Gastrocnemius medialis (tissue), 4 donors: ENCODE results near the gene SHC1. TPM values are rescaled to one million over a fixed set of nuclear protein-coding genes. Genes with fewer than 3 reads are reported as not detected.

Experiments used
- ATAC-seq, 2 donors: fragments of 150-250 bp; one replicate each; pipeline ENCODE4 v1.9.1; 2016
- DNase-seq, 2 donors: peaks; one replicate each; pipeline ENCODE4 v3.0.0-alpha.2; 2019
- H3K27ac ChIP-seq, 4 donors: fragments of 200-600 bp; sonication (generic); 1 replicate in 1 of 4; 2 replicates in 3 of 4; pipeline ENCODE4 v1.5.1; 2016 to 2018; ENCODE audit warnings: mild to moderate bottlenecking in 2 of 4, moderate library complexity in 1 of 4
- H3K27me3 ChIP-seq, 3 donors: fragments of 200-600 bp; sonication (generic) in 2 of 3; 1 replicate in 1 of 3; 2 replicates in 2 of 3; pipeline versions ENCODE4 v1.5.1 to v1.6.0; 2016 to 2019; ENCODE audit warnings: mild to moderate bottlenecking in 1 of 3, moderate library complexity in 1 of 3
- H3K36me3 ChIP-seq, 2 donors: fragments of 200-600 bp; sonication (generic) in 1 of 2; one replicate each; pipeline ENCODE4 v1.5.1; 2017 to 2018
- H3K4me1 ChIP-seq, 2 donors: fragments of 200-600 bp; sonication (generic) in 1 of 2; one replicate each; pipeline ENCODE4 v1.5.1; 2016 to 2017; ENCODE audit warnings: mild to moderate bottlenecking in 2 of 2
- H3K4me3 ChIP-seq, 4 donors: fragments of 200-600 bp; sonication (generic) in 3 of 4; 1 replicate in 1 of 4; 2 replicates in 3 of 4; pipeline ENCODE4 v1.5.1; 2016 to 2019; ENCODE audit warnings: mild to moderate bottlenecking in 2 of 4
- H3K9me3 ChIP-seq, 3 donors: fragments of 200-600 bp; sonication (generic) in 2 of 3; 1 replicate in 1 of 3; 2 replicates in 2 of 3; pipeline ENCODE4 v1.5.1; 2016 to 2019
- CTCF ChIP-seq, 5 experiments: fragments of 450-650 bp in 3 of 5; fragments of 200-600 bp in 2 of 5; sonication (generic) in 2 of 5; IDR thresholded peaks in 4 of 5; conservative IDR thresholded peaks in 1 of 5; 1 replicate in 4 of 5; 2 replicates in 1 of 5; pipeline ENCODE4 v1.5.1; 2016 to 2019; ENCODE audit warnings: antibody characterized with exemption in 5 of 5, mild to moderate bottlenecking in 3 of 5, moderate library complexity in 3 of 5
- POLR2A ChIP-seq, 2 donors: fragments of 450-650 bp; IDR thresholded peaks; one replicate each; pipeline ENCODE4 v1.6.1; 2017; ENCODE audit warnings: antibody characterized with exemption in 2 of 2, mild to moderate bottlenecking in 2 of 2, moderate library complexity in 2 of 2
- in situ Hi-C, 4 donors: fragments of 200-750 bp; cut with MboI; loops; one replicate each; pipeline versions ENCODE4 v1.15.0 to v1.8.0; 2017; ENCODE audit warnings: low sequenced_read_pairs in 4 of 4
- intact Hi-C: fragments of 100-400 bp; cut with DNase I; formaldehyde crosslinking; loops from one replicate; pipeline ENCODE4 v1.15.1; 2023; ENCODE audit warnings: low total_unique reads
- total RNA-seq, 4 donors: library from RNA; depleted of rRNA; stranded (reverse); fragments of >200 nt; gene quantifications; one replicate each; pipeline versions ENCODE4 v1.1.0 to v1.2.3, GENCODE V29; 2016

The SHC1 gene
- total RNA-seq, 4 donors from 2014 or later, result 27.4 to 135 (median 54.9) TPM

GRCh38 chr1:155005076-155006011, 34.8 kb upstream of the SHC1 start:
- Histone ChIP-seq H3K9me3 (no peaks in the 10 kb centered on the region), H3K27ac (peak overlapping the region; percentile 95 to 99 (median 98)), H3K36me3 (no peaks in the 10 kb centered on the region), H3K27me3 (no peaks in the 10 kb centered on the region), H3K4me3 (peak overlapping the region; percentile 94 to 99 (median 96)), H3K4me1 (peaks cover 40 to 61% of the 10 kb centered on the region in 2 donors)
- ATAC-seq, result peak; percentile 9 to 18
- intact Hi-C loops (loop anchor here (2.0 to 10.0 kb wide), 4 partner anchors 45 to 1489 kb away; partner anchors contain the start of gene ADAM15), in situ Hi-C loops (no loop called here)
- DNase-seq, result peak; percentile 90 to 93
- TF ChIP-seq POLR2A (IDR thresholded peaks at IDR 0.05) (peak; percentile 30 to 50), CTCF (IDR thresholded peaks at IDR 0.05 in 4 of 5, conservative IDR thresholded peaks at IDR 0.05 in 1 of 5) (no peak)

- Histone ChIP-seq H3K27ac (peak overlapping the region; percentile 95 to 99 (median 98)), H3K4me3 (peak overlapping the region; percentile 94 to 99 (median 96)), H3K9me3 (no peaks in the 10 kb centered on the region), H3K27me3 (no peaks in the 10 kb centered on the region), H3K36me3 (no peaks in the 10 kb centered on the region), H3K4me1 (peaks cover 39 to 64% of the 10 kb centered on the region in 2 donors)
- no peak for TF ChIP-seq CTCF (IDR thresholded peaks at IDR 0.05 in 4 of 5, conservative IDR thresholded peaks at IDR 0.05 in 1 of 5)
- TF ChIP-seq POLR2A (IDR thresholded peaks at IDR 0.05), result no peak
- intact Hi-C loops (loop anchor here (5.0 to 10.0 kb wide), 6 partner anchors 133 to 1490 kb away; partner anchors contain the start of genes SLC50A1 and UBE2Q1), in situ Hi-C loops (no loop called here)
- no peak for DNase-seq
- ATAC-seq, result no peak
Measured at GRCh38 chr1:155004352-155005075, 34.0 kb upstream of the SHC1 start.

- peak overlapping the region; percentile 95 to 99 (median 98) for H3K27ac ChIP-seq
- H3K27me3 ChIP-seq, result no peaks in the 10 kb centered on the region
- ATAC-seq (peak; percentile 14 to 22), DNase-seq (peak; percentile 87 to 88)
- H3K4me3 ChIP-seq, result peak overlapping the region; percentile 94 to 99 (median 96)
- no peaks in the 10 kb centered on the region for H3K9me3 ChIP-seq
- TF ChIP-seq CTCF (IDR thresholded peaks at IDR 0.05 in 4 of 5, conservative IDR thresholded peaks at IDR 0.05 in 1 of 5), result no peak
- TF ChIP-seq POLR2A (IDR thresholded peaks at IDR 0.05), result peak; percentile 44 to 62
- H3K36me3 ChIP-seq, result no peaks in the 10 kb centered on the region
- in situ Hi-C loops, result no loop called here
- peaks cover 44 to 64% of the 10 kb centered on the region in 2 donors for H3K4me1 ChIP-seq
- intact Hi-C loops, result loop anchor here (5.0 to 10.0 kb wide), 5 partner anchors 133 to 1491 kb away; partner anchors contain the start of genes SLC50A1 and UBE2Q1
Measured at GRCh38 chr1:155003766-155004351, 33.3 kb upstream of the SHC1 start.

- Histone ChIP-seq H3K9me3 (no peaks in the 10 kb centered on the region), H3K4me3 (peak overlapping the region; percentile 94 to 99 (median 96)), H3K36me3 (no peaks in the 10 kb centered on the region), H3K27me3 (no peaks in the 10 kb centered on the region), H3K27ac (peak overlapping the region; percentile 95 to 99 (median 98)), H3K4me1 (peaks cover 46 to 63% of the 10 kb centered on the region in 2 donors)
- DNase-seq (no peak), ATAC-seq (no peak)
- in situ Hi-C loops (no loop called here), intact Hi-C loops (loop anchor here (5.0 to 10.0 kb wide), 5 partner anchors 134 to 1492 kb away; partner anchors contain the start of genes SLC50A1 and UBE2Q1)
- TF ChIP-seq CTCF (IDR thresholded peaks at IDR 0.05 in 4 of 5, conservative IDR thresholded peaks at IDR 0.05 in 1 of 5), result no peak
- no peak for TF ChIP-seq POLR2A (IDR thresholded peaks at IDR 0.05)
Measured at GRCh38 chr1:155003227-155003765, 32.7 kb upstream of the SHC1 start.
